ENCODE results near the gene OR1E1. TPM values are rescaled to one million over a fixed set of nuclear protein-coding genes. Genes with fewer than 3 reads are reported as not detected.

OR1E1 gene
- total and polyA plus RNA-seq, 2 of the 4 experiments (the other 2 are of a cell fraction), result not detected

DNA sequence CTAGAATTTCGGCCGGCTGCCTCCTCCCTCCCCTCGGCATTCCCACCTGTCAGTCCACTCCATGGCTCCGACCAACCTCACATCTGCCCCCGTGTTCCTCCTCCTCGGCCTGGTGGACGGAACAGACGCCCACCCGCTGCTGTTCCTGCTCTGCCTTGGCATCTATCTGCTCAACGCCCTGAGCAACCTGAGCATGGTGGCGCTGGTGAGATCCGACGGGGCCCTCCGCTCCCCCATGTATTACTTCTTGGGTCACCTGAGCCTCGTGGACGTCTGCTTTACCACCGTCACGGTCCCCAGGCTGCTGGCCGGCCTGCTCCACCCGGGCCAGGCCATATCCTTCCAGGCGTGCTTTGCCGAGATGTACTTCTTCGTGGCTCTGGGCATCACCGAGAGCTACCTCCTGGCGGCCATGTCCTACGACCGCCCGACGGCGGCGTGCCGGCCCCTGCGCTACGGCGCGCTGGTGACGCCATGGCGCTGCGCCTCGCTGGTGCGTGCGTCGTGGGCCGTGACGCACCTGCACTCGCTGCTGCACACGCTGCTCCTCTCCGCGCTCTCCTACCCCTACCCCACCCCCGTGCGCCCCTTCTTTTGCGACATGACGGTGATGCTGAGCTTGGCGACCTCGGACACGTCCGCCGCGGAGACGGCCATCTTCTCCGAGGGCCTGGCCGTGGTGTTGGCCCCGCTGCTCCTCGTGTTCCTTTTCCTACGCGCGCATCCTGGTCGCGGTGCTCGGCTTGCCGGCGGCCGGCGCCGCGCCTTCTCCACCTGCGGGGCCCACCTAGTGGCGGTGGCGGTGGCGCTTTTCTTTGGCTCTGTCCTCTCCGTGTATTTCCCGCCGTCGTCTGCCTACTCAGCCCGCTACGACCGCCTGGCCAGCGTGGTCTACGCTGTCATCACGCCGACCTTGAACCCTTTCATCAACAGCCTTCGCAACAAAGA is 12.1 kb downstream of the OR1E1 start, which contains the start of gene OR3A2:
Gene OR3A2, minus strand, starts transcription at position 440 of the 948 bp plus-strand sequence.
- Histone ChIP-seq H2AFZ (replicated peaks; ENCODE audit: low read length, poor library complexity) (no peak within 1 kb of the TSS), H4K5ac (ENCODE audit: low read depth, low read length) (no peak within 1 kb of the TSS), H2BK15ac (ENCODE audit: low read depth, low read length) (no peak within 1 kb of the TSS), H3K4ac (ENCODE audit: low read depth, low read length) (no peak within 1 kb of the TSS), H3K9ac (ENCODE audit: low read depth, low read length) (no peak within 1 kb of the TSS), H3K23ac (ENCODE audit: low read depth, low read length) (no peak within 1 kb of the TSS), H3K4me2 (ENCODE audit: low read depth, low read length) (no peak within 1 kb of the TSS), H3K4me3 (ENCODE audit: insufficient read depth, low read depth, low read length) (no peak within 1 kb of the TSS), H3K56ac (ENCODE audit: extremely low read depth, insufficient read depth, low read length) (no peak within 1 kb of the TSS), H3K4me1 (ENCODE audit: control insufficient read depth, insufficient read depth, low read length) (no peaks in the 10 kb centered on the region), H2BK5ac (ENCODE audit: low read depth, low read length, poor library complexity, severe bottlenecking) (no peak within 1 kb of the TSS), H3K36me3 (ENCODE audit: control insufficient read depth, insufficient read depth, low read length) (no peaks in the 10 kb centered on the region), H3K14ac (replicated peaks; ENCODE audit: low read depth, low read length) (no peak within 1 kb of the TSS), H4K8ac (ENCODE audit: low read depth in 2 of 2, low read length in 2 of 2) (no peak within 1 kb of the TSS), H3K9me1 (ENCODE audit: insufficient read depth, low read length) (no peaks in the 10 kb centered on the region), H2AK5ac (ENCODE audit: low read depth, low read length) (no peak within 1 kb of the TSS), H2BK20ac (ENCODE audit: low read depth, low read length) (no peak within 1 kb of the TSS), H3K18ac (ENCODE audit: low read depth, low read length) (no peak within 1 kb of the TSS), H4K20me1 (ENCODE audit: insufficient read depth, low read length) (no peaks in the 10 kb centered on the region), H2AK9ac (replicated peaks; ENCODE audit: low read depth, low read length, poor library complexity) (no peak within 1 kb of the TSS), H4K91ac (ENCODE audit: insufficient read depth, low read depth, low read length) (no peak within 1 kb of the TSS), H2BK120ac (ENCODE audit: low read depth, low read length) (no peak within 1 kb of the TSS), H3K79me1 (ENCODE audit: low read depth in 1 of 2, low read length in 2 of 2) (no peaks in the 10 kb centered on the region), H3K27me3 (ENCODE audit: control insufficient read depth, insufficient read depth, low read length) (no peaks in the 10 kb centered on the region), H3K27ac (ENCODE audit: insufficient read depth, low read length) (no peak within 1 kb of the TSS), H3K9me3 (ENCODE audit: control insufficient read depth, insufficient read depth, low read length) (peaks cover 17% of the 10 kb centered on the region)
- ChIA-PET CTCF (no interaction called here), POLR2A (ENCODE audit: unreplicated experiment) (no interaction called here)
- TF ChIP-seq BHLHE40 (IDR thresholded peaks at IDR 0.05; ENCODE audit: low read depth, low read length) (no peak), CEBPB (IDR thresholded peaks at IDR 0.05; ENCODE audit: low read depth, low read length) (no peak), RAD21 (IDR thresholded peaks at IDR 0.05; ENCODE audit: low read length) (no peak), POLR2A (IDR thresholded peaks at IDR 0.05; ENCODE audit: low read depth, low read length) (no peak)
- 27% methylated on average over 45 of the region's 92 CpGs; no CpG with 5 or more reads in 1 of the 2 experiments for WGBS, 2 experiments (ENCODE audit: extremely low coverage in 2 of 2, insufficient read length in 1 of 2)
- ATAC-seq (ENCODE audit: low read depth) (no peak), DNase-seq (no peak)
- in situ Hi-C loops (cut with MboI; ENCODE audit: low sequenced_read_pairs) (no loop called here), dilution Hi-C loops (cut with HindIII; ENCODE audit: low sequenced_read_pairs, unreplicated experiment) (no loop called here), intact Hi-C loops (cut with micrococcal nuclease) (no loop called here)
- BruUV-seq (replicated peaks), result no TSS peak
